Tibial nerve (tissue), 4 donors: ENCODE data around the gene KRT1. TPM values are rescaled to one million over a fixed set of nuclear protein-coding genes. Genes with fewer than 3 reads are reported as not detected.

ENCODE experiments used
- DNase-seq, 2 donors: peaks; one replicate each; pipeline ENCODE4 v3.0.0-alpha.2; 2019; ENCODE audit warnings: low spot score in 2 of 2
- H3K27ac ChIP-seq, 4 donors: fragments of 200-600 bp; sonication (generic) in 3 of 4; one replicate each; pipeline ENCODE4 v1.5.1; 2017 to 2019; ENCODE audit warnings: mild to moderate bottlenecking in 1 of 4
- H3K27me3 ChIP-seq, 2 donors: fragments of 200-600 bp; sonication (generic) in 1 of 2; one replicate each; pipeline versions ENCODE4 v1.5.1 to v1.6.0; 2017 to 2019
- H3K36me3 ChIP-seq, 3 donors: fragments of 200-600 bp; sonication (generic); one replicate each; pipeline ENCODE4 v1.5.1; 2018 to 2019
- H3K4me1 ChIP-seq, 4 donors: fragments of 200-600 bp; sonication (generic) in 3 of 4; one replicate each; pipeline ENCODE4 v1.5.1; 2017 to 2019
- H3K4me3 ChIP-seq, 4 donors: fragments of 200-600 bp; sonication (generic) in 3 of 4; one replicate each; pipeline ENCODE4 v1.5.1; 2017 to 2019; ENCODE audit warnings: mild to moderate bottlenecking in 1 of 4, moderate library complexity in 1 of 4
- H3K9me3 ChIP-seq, 4 donors: fragments of 200-600 bp; sonication (generic) in 3 of 4; one replicate each; pipeline ENCODE4 v1.5.1; 2017 to 2019
- EP300 ChIP-seq, 2 donors: sonication (generic); formaldehyde crosslinking; IDR thresholded peaks; one replicate each; pipeline ENCODE4 v1.6.1; 2017; ENCODE audit warnings: antibody characterized with exemption in 2 of 2, mild to moderate bottlenecking in 1 of 2
- POLR2A ChIP-seq, 2 donors: fragments of 450-650 bp; IDR thresholded peaks; one replicate each; pipeline ENCODE4 v1.6.1; 2017; ENCODE audit warnings: antibody characterized with exemption in 2 of 2, mild to moderate bottlenecking in 2 of 2, moderate library complexity in 2 of 2
- WGBS, 2 donors: methylation state at CpG; one replicate each; pipeline ENCODE4 v1.1.5; 2018; 5-methylcytosine and 5-hydroxymethylcytosine counted together
- total RNA-seq, 4 donors: library from RNA; depleted of rRNA; stranded (reverse); fragments of >200 nt; gene quantifications; one replicate each; pipeline ENCODE4 v1.1.0, GENCODE V29; 2016
- TF ChIP-seq, protein P1 (sequence below), 5 experiments: fragments of 200-600 bp in 3 of 5; fragments of 450-650 bp in 2 of 5; sonication (generic) in 3 of 5; IDR thresholded peaks; one replicate each; pipeline ENCODE4 v1.5.1; 2016 to 2019; ENCODE audit warnings: antibody characterized with exemption in 5 of 5, mild to moderate bottlenecking in 3 of 5, moderate library complexity in 2 of 5

The KRT1 gene
- total RNA-seq, 4 donors from 2014 or later = not detected

DNA sequence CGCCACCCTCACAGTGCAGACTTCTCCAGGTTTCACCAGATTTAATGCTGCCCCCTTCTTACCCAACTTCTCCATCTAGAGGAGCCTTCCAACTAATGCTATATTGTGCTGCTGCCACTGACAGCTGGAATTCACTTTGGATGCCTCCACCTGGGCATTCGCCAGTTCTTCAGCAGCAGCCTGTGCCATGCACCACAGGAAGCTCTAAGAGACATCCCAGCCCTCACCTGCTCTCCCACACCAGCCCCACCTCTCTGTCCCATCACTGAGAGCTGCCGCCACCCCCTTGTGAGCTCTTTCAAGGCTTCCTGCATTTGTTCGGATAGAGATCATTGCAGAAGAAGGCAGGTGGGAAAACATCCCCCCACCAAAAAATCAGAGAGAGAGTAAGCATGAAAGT lies 23.6 kb downstream of the KRT1 start:
- TF ChIP-seq EP300 (IDR thresholded peaks at IDR 0.05) (no peak), POLR2A (IDR thresholded peaks at IDR 0.05) (no peak)
- TF ChIP-seq, protein P1, sequence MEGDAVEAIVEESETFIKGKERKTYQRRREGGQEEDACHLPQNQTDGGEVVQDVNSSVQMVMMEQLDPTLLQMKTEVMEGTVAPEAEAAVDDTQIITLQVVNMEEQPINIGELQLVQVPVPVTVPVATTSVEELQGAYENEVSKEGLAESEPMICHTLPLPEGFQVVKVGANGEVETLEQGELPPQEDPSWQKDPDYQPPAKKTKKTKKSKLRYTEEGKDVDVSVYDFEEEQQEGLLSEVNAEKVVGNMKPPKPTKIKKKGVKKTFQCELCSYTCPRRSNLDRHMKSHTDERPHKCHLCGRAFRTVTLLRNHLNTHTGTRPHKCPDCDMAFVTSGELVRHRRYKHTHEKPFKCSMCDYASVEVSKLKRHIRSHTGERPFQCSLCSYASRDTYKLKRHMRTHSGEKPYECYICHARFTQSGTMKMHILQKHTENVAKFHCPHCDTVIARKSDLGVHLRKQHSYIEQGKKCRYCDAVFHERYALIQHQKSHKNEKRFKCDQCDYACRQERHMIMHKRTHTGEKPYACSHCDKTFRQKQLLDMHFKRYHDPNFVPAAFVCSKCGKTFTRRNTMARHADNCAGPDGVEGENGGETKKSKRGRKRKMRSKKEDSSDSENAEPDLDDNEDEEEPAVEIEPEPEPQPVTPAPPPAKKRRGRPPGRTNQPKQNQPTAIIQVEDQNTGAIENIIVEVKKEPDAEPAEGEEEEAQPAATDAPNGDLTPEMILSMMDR (IDR thresholded peaks at IDR 0.05) = no peak
- Histone ChIP-seq H3K27me3 (peaks cover 0 to 7% of the 10 kb centered on the region in 2 donors), H3K36me3 (no peaks in the 10 kb centered on the region), H3K4me3 (no peak overlapping the region), H3K9me3 (peaks cover 0 to 2% (median 0%) of the 10 kb centered on the region in 4 donors), H3K4me1 (no peaks in the 10 kb centered on the region), H3K27ac (no peak overlapping the region)
- 79 to 85% methylated on average over 4 of the region's 4 CpGs for WGBS, 2 donors
- no peak for DNase-seq

DNA sequence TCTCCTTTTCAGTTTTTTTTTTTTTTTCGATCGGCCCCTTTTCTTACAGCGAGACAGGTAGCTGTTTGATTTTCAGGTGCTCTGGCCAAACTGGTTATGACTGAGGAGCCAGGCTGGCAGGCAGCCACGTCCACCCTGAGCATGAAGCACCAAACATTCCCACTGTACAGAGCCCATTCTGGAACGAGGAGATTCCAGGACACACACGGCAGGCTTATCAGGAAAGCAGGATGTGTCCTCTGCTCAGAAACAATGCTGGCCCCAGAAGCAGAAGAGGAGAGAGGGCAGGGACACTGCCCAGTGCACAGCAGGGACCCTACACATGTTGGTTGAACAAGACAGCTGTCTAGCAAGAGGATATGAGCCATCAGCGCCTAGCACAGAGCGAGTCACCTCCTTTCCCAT lies 24.5 kb downstream of the KRT1 start:
- 54 to 58% methylated on average over 6 to 8 of the region's 8 CpGs for WGBS, 2 donors
- Histone ChIP-seq H3K9me3 (peaks cover 0 to 3% (median 0%) of the 10 kb centered on the region in 4 donors), H3K36me3 (no peaks in the 10 kb centered on the region), H3K27ac (no peak overlapping the region), H3K4me3 (no peak overlapping the region), H3K4me1 (peaks cover 0 to 3% (median 0%) of the 10 kb centered on the region in 4 donors), H3K27me3 (peaks cover 0 to 7% of the 10 kb centered on the region in 2 donors)
- no peak for DNase-seq
- TF ChIP-seq, protein P1 (IDR thresholded peaks at IDR 0.05) = no peak
- TF ChIP-seq POLR2A (IDR thresholded peaks at IDR 0.05) = no peak
- TF ChIP-seq EP300 (IDR thresholded peaks at IDR 0.05) = no peak

DNA sequence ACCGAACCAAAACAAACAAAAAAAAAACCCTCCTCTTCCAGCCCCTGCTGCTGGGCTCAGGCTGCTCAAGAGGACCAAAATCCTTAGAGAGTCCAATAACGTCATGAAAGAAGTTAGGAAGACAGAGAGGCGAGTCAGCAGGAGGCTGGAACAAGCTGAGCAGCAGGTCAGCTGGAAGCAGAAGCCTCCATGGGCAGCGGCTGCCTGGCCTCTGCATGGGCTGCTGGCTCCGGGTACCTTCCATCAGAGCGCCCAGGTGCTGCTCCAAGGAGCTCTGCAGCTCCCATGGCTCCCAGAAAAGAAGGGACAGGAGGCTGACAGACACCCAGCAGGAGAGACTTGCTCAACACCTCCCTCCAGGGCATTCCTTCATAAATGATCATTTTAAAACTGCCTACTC lies 25.0 kb downstream of the KRT1 start:
- Histone ChIP-seq H3K27ac (no peak overlapping the region), H3K9me3 (peaks cover 0 to 3% (median 0%) of the 10 kb centered on the region in 4 donors), H3K4me1 (peaks cover 0 to 5% (median 0%) of the 10 kb centered on the region in 4 donors), H3K36me3 (no peaks in the 10 kb centered on the region), H3K27me3 (peaks cover 0 to 7% of the 10 kb centered on the region in 2 donors), H3K4me3 (no peak overlapping the region)
- WGBS, 2 donors = 55 to 58% methylated on average over 6 of the region's 6 CpGs
- TF ChIP-seq, protein P1 (IDR thresholded peaks at IDR 0.05) = no peak
- TF ChIP-seq POLR2A (IDR thresholded peaks at IDR 0.05) = no peak
- no peak for DNase-seq

GRCh38 chr12:52651726-52652261 lies 28.4 kb downstream of the KRT1 start, which contains the start of gene KRT2:
TSS of gene KRT2 (minus strand) at chr12:52652211. CDS start at chr12:52652142, 69 bp downstream.
- 92 to 96% methylated on average over 16 of the region's 16 CpGs for WGBS, 2 donors

DNA sequence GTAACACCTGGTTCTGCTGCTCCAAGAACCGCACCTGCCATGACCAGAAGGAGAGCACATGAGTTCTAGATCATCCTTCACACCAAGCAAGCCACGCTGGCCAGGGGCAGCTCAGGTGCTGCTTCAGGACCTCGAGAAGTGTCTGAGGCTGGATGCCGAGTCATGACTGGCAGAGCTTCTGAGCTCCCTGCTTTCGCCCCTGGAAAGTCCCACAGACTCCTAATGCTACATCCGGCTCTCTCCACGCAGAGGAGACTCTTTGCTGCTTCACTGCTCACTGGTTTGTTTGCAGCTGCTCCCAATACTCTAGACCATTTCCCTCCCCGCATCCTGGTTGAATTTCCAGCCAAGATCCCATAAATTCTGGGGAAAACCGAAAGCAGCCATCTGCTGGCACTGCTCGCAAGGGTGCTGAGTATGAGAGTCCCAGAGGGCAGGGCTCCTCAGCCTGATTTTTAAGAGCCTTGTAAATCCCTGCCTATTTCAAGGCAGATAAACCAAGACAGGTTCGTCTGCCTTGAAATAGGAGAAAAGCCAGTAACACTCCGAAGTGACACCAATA lies 29.6 kb downstream of the KRT1 start:
- Histone ChIP-seq H3K4me3 (no peak overlapping the region), H3K27me3 (peaks cover 0 to 7% of the 10 kb centered on the region in 2 donors), H3K4me1 (peaks cover 0 to 5% (median 0%) of the 10 kb centered on the region in 4 donors), H3K27ac (no peak overlapping the region), H3K9me3 (peaks cover 0 to 3% (median 0%) of the 10 kb centered on the region in 4 donors), H3K36me3 (no peaks in the 10 kb centered on the region)
- no peak for TF ChIP-seq POLR2A (IDR thresholded peaks at IDR 0.05)
- TF ChIP-seq, protein P1 (IDR thresholded peaks at IDR 0.05) = no peak
- no peak for TF ChIP-seq EP300 (IDR thresholded peaks at IDR 0.05)
- DNase-seq = no peak
- WGBS, 2 donors = 59 to 61% methylated on average over 12 of the region's 12 CpGs

More at GRCh38 chr12:52651726-52652261, 28.4 kb downstream of the KRT1 start, which contains the start of gene KRT2:
- no peaks in the 10 kb centered on the region for H3K36me3 ChIP-seq
- no peak for DNase-seq
- peaks cover 0 to 5% (median 0%) of the 10 kb centered on the region in 4 donors for H3K4me1 ChIP-seq
- TF ChIP-seq POLR2A (IDR thresholded peaks at IDR 0.05) (no peak), EP300 (IDR thresholded peaks at IDR 0.05) (no peak)
- TF ChIP-seq, protein P1 (IDR thresholded peaks at IDR 0.05) = no peak
- H3K27ac ChIP-seq = no peak within 1 kb of the TSS
- no peak within 1 kb of the TSS for H3K4me3 ChIP-seq
- H3K27me3 ChIP-seq = peaks cover 0 to 7% of the 10 kb centered on the region in 2 donors
- peaks cover 0 to 3% (median 0%) of the 10 kb centered on the region in 4 donors for H3K9me3 ChIP-seq
